ENCODE results near the gene ARHGAP40. TPM values are rescaled to one million over a fixed set of nuclear protein-coding genes. Genes with fewer than 3 reads are reported as not detected.

Gene ARHGAP40
- total and polyA plus RNA-seq, 2 of the 13 experiments (the other 11 are each of a cell fraction or from before 2014, with no cell fraction given) = 0.75 to 2.1 TPM

GRCh38 chr20:38645980-38646858, 44.6 kb downstream of the ARHGAP40 start (continued):
- TF ChIP-seq FOSL1 (CRISPR knock-in tag; IDR thresholded peaks at IDR 0.05; ENCODE audit: borderline replicate concordance) (no peak), ZNF207 (IDR thresholded peaks at IDR 0.05; ENCODE audit: borderline replicate concordance) (no peak), ZNF629 (CRISPR knock-in tag; conservative IDR thresholded peaks at IDR 0.05) (no peak), ZNF792 (CRISPR knock-in tag; IDR thresholded peaks at IDR 0.05) (no peak), ZNF788 (CRISPR knock-in tag; IDR thresholded peaks at IDR 0.05; ENCODE audit: borderline replicate concordance) (no peak; the same call in 1 of the 2 replicates), MYC (CRISPR knock-in tag; IDR thresholded peaks at IDR 0.05; ENCODE audit: borderline replicate concordance) (peak; percentile 57; the same call in 1 of the 2 replicates), CAMTA2 (CRISPR knock-in tag; IDR thresholded peaks at IDR 0.05; ENCODE audit: borderline replicate concordance) (no peak), ZMAT3 (CRISPR knock-in tag; conservative IDR thresholded peaks at IDR 0.05) (no peak), ZNF235 (CRISPR knock-in tag; IDR thresholded peaks at IDR 0.05; ENCODE audit: borderline replicate concordance) (no peak), CTCF (CRISPR knock-in tag; IDR thresholded peaks at IDR 0.05) (peak; percentile 100), ZNF740 (CRISPR knock-in tag; IDR thresholded peaks at IDR 0.05) (no peak), HNF4A (CRISPR knock-in tag; IDR thresholded peaks at IDR 0.05) (no peak), GTF2F1 (IDR thresholded peaks at IDR 0.05; ENCODE audit: low read length) (no peak), YY1 (IDR thresholded peaks at IDR 0.05; ENCODE audit: insufficient read depth, insufficient replicate concordance, low read depth, low read length) (peak; percentile 77), SOX5 (CRISPR knock-in tag; IDR thresholded peaks at IDR 0.05; ENCODE audit: borderline replicate concordance) (no peak), NRL (CRISPR knock-in tag; IDR thresholded peaks at IDR 0.05; ENCODE audit: borderline replicate concordance) (peak; percentile 80), ZHX1 (CRISPR knock-in tag; IDR thresholded peaks at IDR 0.05; ENCODE audit: low read depth) (no peak), ZBTB21 (CRISPR knock-in tag; IDR thresholded peaks at IDR 0.05) (no peak), ZNF616 (CRISPR knock-in tag; IDR thresholded peaks at IDR 0.05; ENCODE audit: low read depth) (peak; percentile 88)
